H1 (cell line): ENCODE results near the gene TRIM45. TPM values are rescaled to one million over a fixed set of nuclear protein-coding genes. Genes with fewer than 3 reads are reported as not detected.
A peak's percentile ranks its signal among the peaks of the same experiment; 100 is the strongest.

Experiments used
- CTCF ChIA-PET: fragments of 300-600 bp; sonication (Branson Sonifier 250); formaldehyde crosslinking; loops from one replicate; lab custom pipeline; 2021; ENCODE audit not compliant: partially characterized antibody; lab: Charles Lee
- POLR2A ChIA-PET: fragments of 300-600 bp; sonication (Branson Sonifier 250); formaldehyde crosslinking; loops from one replicate; lab custom pipeline; 2021; ENCODE audit warnings: inconsistent platforms; ENCODE audit not compliant: partially characterized antibody; lab: Charles Lee
- DNase-seq, 2 experiments: peaks; one replicate each; pipeline versions ENCODE4 v3.0.0 to v3.0.0-alpha.2; 2010 to 2022; ENCODE audit warnings: low spot score in 2 of 2, low read depth in 1 of 2, mixed read lengths in 1 of 2
- FAIRE-seq: peaks from 2 replicates; lab custom pipeline; 2011; peaks lifted over from hg19 to GRCh38; lab: Jason Lieb, UNC
- H2AFZ ChIP-seq: 2 replicates; pipeline ENCODE4 v1.8.1; 2012; ENCODE audit warnings: low read length, inconsistent platforms
- H2AK5ac ChIP-seq: 2 replicates; pipeline ENCODE4 v1.6.1; 2013; ENCODE audit warnings: low read depth, low read length
- H2BK120ac ChIP-seq: replicated peaks from 2 replicates; pipeline ENCODE3; 2013; ENCODE audit warnings: low read depth, low read length, inconsistent platforms
- H2BK12ac ChIP-seq: 2 replicates; pipeline ENCODE4 v1.6.1; 2013; ENCODE audit warnings: low read depth, low read length
- H2BK15ac ChIP-seq: 2 replicates; pipeline ENCODE4 v1.6.1; 2013; ENCODE audit warnings: low read length
- H2BK20ac ChIP-seq: 2 replicates; pipeline ENCODE4 v1.6.1; 2013; ENCODE audit warnings: low read length
- H2BK5ac ChIP-seq: 2 replicates; pipeline ENCODE4 v1.6.1; 2013; ENCODE audit warnings: low read depth, low read length
- H3K14ac ChIP-seq: 2 replicates; pipeline ENCODE4 v1.6.1; 2013; ENCODE audit warnings: inconsistent platforms; ENCODE audit not compliant: insufficient read length
- H3K18ac ChIP-seq: 2 replicates; pipeline ENCODE4 v1.6.1; 2013; ENCODE audit warnings: low read length; ENCODE audit errors: extremely low read depth
- H3K23ac ChIP-seq: 2 replicates; pipeline ENCODE4 v1.6.1; 2013; ENCODE audit warnings: inconsistent platforms; ENCODE audit not compliant: insufficient read length
- H3K23me2 ChIP-seq: 2 replicates; pipeline ENCODE4 v1.6.1; 2013; ENCODE audit warnings: low read depth, low read length
- H3K27ac ChIP-seq: 2 replicates; pipeline ENCODE4 v1.6.1; 2011; ENCODE audit warnings: low read depth, low read length, inconsistent platforms
- H3K27me3 ChIP-seq, 4 experiments: replicated peaks in 1 of 4; 1 replicate in 1 of 4; 2 replicates in 3 of 4; pipeline versions ENCODE4 v1.6.1 to v1.8.1; 2011 to 2013; ENCODE audit warnings: low read length in 3 of 4, mild to moderate bottlenecking in 3 of 4, inconsistent platforms in 2 of 4, mixed read lengths in 2 of 4, moderate library complexity in 1 of 4; ENCODE audit not compliant: control insufficient read depth in 3 of 4, insufficient read depth in 3 of 4; ENCODE audit errors: extremely low read depth in 1 of 4
- H3K36me3 ChIP-seq, 4 experiments: 2 replicates each; pipeline versions ENCODE4 v1.6.1 to v1.8.1; 2011 to 2013; ENCODE audit warnings: mild to moderate bottlenecking in 4 of 4, low read length in 3 of 4, moderate library complexity in 2 of 4, control low read depth in 1 of 4, inconsistent platforms in 1 of 4; ENCODE audit not compliant: insufficient read depth in 4 of 4, control insufficient read depth in 2 of 4
- H3K4ac ChIP-seq: replicated peaks from 2 replicates; pipeline ENCODE3; 2013; ENCODE audit warnings: low read length, low read depth, mixed read lengths, inconsistent platforms; ENCODE audit not compliant: insufficient read length
- H3K4me1 ChIP-seq, 4 experiments: replicated peaks in 1 of 4; 1 replicate in 1 of 4; 2 replicates in 3 of 4; pipeline versions ENCODE4 v1.6.1 to v1.8.1; 2011 to 2013; ENCODE audit warnings: low read length in 3 of 4, inconsistent platforms in 2 of 4, mixed read lengths in 1 of 4; ENCODE audit not compliant: insufficient read depth in 4 of 4, control insufficient read depth in 3 of 4
- H3K4me2 ChIP-seq, 2 experiments: 2 replicates each; pipeline versions ENCODE4 v1.6.1 to v1.8.1; 2011 to 2013; ENCODE audit warnings: low read depth in 2 of 2, low read length in 2 of 2, control low read depth in 1 of 2, inconsistent platforms in 1 of 2, mild to moderate bottlenecking in 1 of 2; ENCODE audit not compliant: insufficient read depth in 1 of 2
- H3K4me3 ChIP-seq, 4 experiments: fragments of 200-600, 300-600 bp in 1 of 4; sonication (generic), shearing (Covaris generic), sonication (Bioruptor Twin) in 1 of 4; 2 replicates each; pipeline versions ENCODE4 v1.5.1 to v1.8.1; 2011 to 2016; ENCODE audit warnings: low read length in 4 of 4, low read depth in 3 of 4, control low read depth in 2 of 4, inconsistent platforms in 2 of 4, mild to moderate bottlenecking in 2 of 4, mixed read lengths in 1 of 4, moderate library complexity in 1 of 4; ENCODE audit not compliant: insufficient read depth in 2 of 4; ENCODE audit errors: extremely low read depth in 1 of 4
- H3K56ac ChIP-seq: replicated peaks from 2 replicates; pipeline ENCODE3; 2013; ENCODE audit warnings: low read depth, mild to moderate bottlenecking, mixed read lengths, low read length, inconsistent platforms; ENCODE audit not compliant: insufficient read length
- H3K79me1 ChIP-seq: 2 replicates; pipeline ENCODE4 v1.6.1; 2013; ENCODE audit warnings: low read depth, low read length, control low read depth
- H3K79me2 ChIP-seq, 2 experiments: 2 replicates each; pipeline versions ENCODE4 v1.6.1 to v1.8.1; 2012 to 2013; ENCODE audit warnings: low read length in 2 of 2, mild to moderate bottlenecking in 2 of 2, inconsistent platforms in 1 of 2; ENCODE audit not compliant: insufficient read depth in 2 of 2, control insufficient read depth in 1 of 2
- H3K9ac ChIP-seq, 4 experiments: replicated peaks in 1 of 4; 1 replicate in 1 of 4; 2 replicates in 3 of 4; pipeline versions ENCODE4 v1.6.1 to v1.8.1; 2011 to 2013; ENCODE audit warnings: low read depth in 3 of 4, low read length in 3 of 4, control low read depth in 2 of 4, mild to moderate bottlenecking in 2 of 4, moderate library complexity in 2 of 4, inconsistent platforms in 1 of 4; ENCODE audit errors: extremely low read depth in 1 of 4
- H3K9me3 ChIP-seq, 2 experiments: 2 replicates each; pipeline versions ENCODE4 v1.6.1 to v1.8.1; 2012 to 2013; ENCODE audit warnings: mild to moderate bottlenecking in 2 of 2, moderate library complexity in 2 of 2, control low read depth in 1 of 2, inconsistent platforms in 1 of 2, low read depth in 1 of 2, low read length in 1 of 2, mixed read lengths in 1 of 2; ENCODE audit not compliant: insufficient read depth in 2 of 2
- H4K20me1 ChIP-seq, 2 experiments: replicated peaks in 1 of 2; 2 replicates each; pipeline versions ENCODE3 to v1.8.1; 2011 to 2013; ENCODE audit warnings: inconsistent platforms in 2 of 2, low read length in 2 of 2, mild to moderate bottlenecking in 1 of 2; ENCODE audit not compliant: insufficient read depth in 2 of 2, control insufficient read depth in 1 of 2
- H4K5ac ChIP-seq: 2 replicates; pipeline ENCODE4 v1.6.1; 2013; ENCODE audit warnings: low read length, low read depth, mixed read lengths, inconsistent platforms; ENCODE audit not compliant: insufficient read length
- H4K8ac ChIP-seq: 2 replicates; pipeline ENCODE4 v1.8.0; 2013; ENCODE audit warnings: mild to moderate bottlenecking, moderate library complexity, low read length, inconsistent platforms; ENCODE audit not compliant: insufficient read depth; ENCODE audit errors: extremely low read depth
- H4K91ac ChIP-seq: replicated peaks from 2 replicates; pipeline ENCODE3; 2013; ENCODE audit warnings: low read length, mixed read lengths, inconsistent platforms; ENCODE audit not compliant: insufficient read length
- ASH2L ChIP-seq: fragments of 200-600, 300-600 bp; sonication (generic); IDR thresholded peaks from one replicate; pipeline ENCODE4 v1.7.1; 2017; ENCODE audit warnings: low read length
- MAX ChIP-seq: IDR thresholded peaks from 2 replicates; pipeline ENCODE4 v1.6.1; 2012; ENCODE audit warnings: inconsistent platforms
- TAF7 ChIP-seq: optimal IDR thresholded peaks from 2 replicates; pipeline ENCODE3; 2011; ENCODE audit warnings: low read depth, mild to moderate bottlenecking, inconsistent platforms, low read length, moderate library complexity, borderline replicate concordance
- WGBS, 2 experiments: shearing (Covaris generic) in 1 of 2; methylation state at CpG; one replicate each; pipeline versions ENCODE4 v1.1.6 to v1.1.7; 2013 to 2015; ENCODE audit warnings: low lambda C conversion rate in 2 of 2, mixed read lengths in 2 of 2, inconsistent platforms in 1 of 2, low coverage in 1 of 2, missing lambda C conversion rate in 1 of 2; ENCODE audit not compliant: insufficient replicate concordance in 2 of 2, insufficient coverage in 1 of 2, insufficient read length in 1 of 2; ENCODE audit errors: extremely low coverage in 1 of 2, missing lambda C conversion rate in 1 of 2; 5-methylcytosine and 5-hydroxymethylcytosine counted together
- polyA plus RNA-seq, 7 experiments: library from polyadenylated mRNA; depleted of rRNA in 3 of 7; stranded (reverse) in 5 of 7; unstranded in 2 of 7; fragments of >200 nt in 5 of 7; fragments of 200-250 nt in 2 of 7; gene quantifications; 1 replicate in 5 of 7; 2 replicates in 1 of 7; 4 replicates in 1 of 7; pipeline versions ENCODE4 v1.2.1 to v1.2.3, GENCODE V29; 2011 to 2013; ENCODE audit warnings: missing spikeins in 2 of 7, mixed read lengths in 2 of 7
- total RNA-seq: library from RNA; stranded (reverse); fragmentation: NEBNext Ultra II Directional; extraction: Animal tissue kit (Norgen Biotek cat#: 25700); gene quantifications from 2 replicates; pipeline ENCODE4 v1.2.1, GENCODE V29; 2021

TRIM45 gene
- total and polyA plus RNA-seq, 2 of the 8 experiments (the other 6 are each of a cell fraction or from before 2014, with no cell fraction given), result 13.7 to 16.7 TPM

- H3K27ac ChIP-seq, result no peak overlapping the region
- no peak for FAIRE-seq
- no peak overlapping the region for H4K5ac ChIP-seq
- no peak for DNase-seq
- TF ChIP-seq ASH2L, result peak; percentile 3
- peak; percentile 57; the same call in 1 of the 2 replicates for TF ChIP-seq MAX
- no peak for TF ChIP-seq TAF7
- H3K9me3 ChIP-seq, result no peaks in the 10 kb centered on the region
- no peaks in the 10 kb centered on the region; a peak in 1 of 4 replicates for H3K79me2 ChIP-seq
- no peaks in the 10 kb centered on the region for H4K20me1 ChIP-seq
- ChIA-PET CTCF (interaction anchor here (0.8 to 13.2 kb wide), 6 partner anchors 8 to 165 kb away, joined by 3 to 114 read pairs (median 6); no protein-coding TSS in a partner anchor), POLR2A (interaction anchor here (0.6 to 2.1 kb wide), 7 partner anchors 8 to 167 kb away, joined by 3 to 19 read pairs (median 3); partner anchors contain the start of gene TTF2)
- no peak overlapping the region for H2AFZ ChIP-seq
- no peak overlapping the region for H2BK15ac ChIP-seq
- H3K79me1 ChIP-seq, result no peaks in the 10 kb centered on the region
- peak overlapping the region; percentile 48 to 70 (median 62) for H3K9ac ChIP-seq
- 44% methylated on average over 16 of the region's 29 CpGs; no CpG with 5 or more reads in 1 of the 2 experiments for WGBS, 2 experiments
- no peak overlapping the region for H4K8ac ChIP-seq
- H3K56ac ChIP-seq, result no peak overlapping the region
- H2BK120ac ChIP-seq, result no peak overlapping the region
- no peak overlapping the region for H3K23ac ChIP-seq
- peak overlapping the region; percentile 83 for H4K91ac ChIP-seq
- H3K4me1 ChIP-seq, result peaks cover 2 to 14% (median 8%) of the 10 kb centered on the region in 4 experiments
- H2BK12ac ChIP-seq, result no peak overlapping the region
- H2AK5ac ChIP-seq, result no peak overlapping the region
- peak overlapping the region; percentile 85 to 98 for H3K4me2 ChIP-seq
- H3K4me3 ChIP-seq, result peak overlapping the region; percentile 59 to 79 (median 75)
- H3K23me2 ChIP-seq, result peaks cover 5% of the 10 kb centered on the region; the same call in 1 of the 2 replicates
- H2BK20ac ChIP-seq, result 0 out of 2 replicates have a peak overlapping the region, but pooled peaks have one; percentile 3
- no peak overlapping the region for H3K14ac ChIP-seq
- H3K4ac ChIP-seq, result no peak overlapping the region
- H3K18ac ChIP-seq, result no peak overlapping the region; the same call in 1 of the 2 replicates
- H3K27me3 ChIP-seq, result no peaks in the 10 kb centered on the region; a peak in 1 of 7 replicates
- peak overlapping the region; percentile 38; the same call in 1 of the 2 replicates for H2BK5ac ChIP-seq
- peaks cover 6 to 25% (median 16%) of the 10 kb centered on the region in 4 experiments for H3K36me3 ChIP-seq
Measured at GRCh38 chr1:117120774-117121588, 568 bp downstream of the TRIM45 start.
